SK-N-SH treated with all-trans-retinoic acid at 6 μM for 48 hours (cell line): ENCODE data around the gene OSBPL1A.

ENCODE experiments used
- ESRRG ChIP-seq: fragments of 250-450 bp; sonication (Bioruptor Pico); IDR thresholded peaks from 2 replicates; pipeline ENCODE4 v1.6.1; 2021; ENCODE audit warnings: mild to moderate bottlenecking
- PPARA ChIP-seq: fragments of 250-450 bp; sonication (Bioruptor Pico); IDR thresholded peaks from 2 replicates; pipeline ENCODE4 v1.5.0; 2020; ENCODE audit warnings: mild to moderate bottlenecking, borderline replicate concordance
- ZFP3 ChIP-seq: fragments of 250-450 bp; sonication (Bioruptor Pico); IDR thresholded peaks from 2 replicates; pipeline ENCODE4 v1.5.0; 2020; ENCODE audit warnings: mild to moderate bottlenecking, moderate library complexity

DNA sequence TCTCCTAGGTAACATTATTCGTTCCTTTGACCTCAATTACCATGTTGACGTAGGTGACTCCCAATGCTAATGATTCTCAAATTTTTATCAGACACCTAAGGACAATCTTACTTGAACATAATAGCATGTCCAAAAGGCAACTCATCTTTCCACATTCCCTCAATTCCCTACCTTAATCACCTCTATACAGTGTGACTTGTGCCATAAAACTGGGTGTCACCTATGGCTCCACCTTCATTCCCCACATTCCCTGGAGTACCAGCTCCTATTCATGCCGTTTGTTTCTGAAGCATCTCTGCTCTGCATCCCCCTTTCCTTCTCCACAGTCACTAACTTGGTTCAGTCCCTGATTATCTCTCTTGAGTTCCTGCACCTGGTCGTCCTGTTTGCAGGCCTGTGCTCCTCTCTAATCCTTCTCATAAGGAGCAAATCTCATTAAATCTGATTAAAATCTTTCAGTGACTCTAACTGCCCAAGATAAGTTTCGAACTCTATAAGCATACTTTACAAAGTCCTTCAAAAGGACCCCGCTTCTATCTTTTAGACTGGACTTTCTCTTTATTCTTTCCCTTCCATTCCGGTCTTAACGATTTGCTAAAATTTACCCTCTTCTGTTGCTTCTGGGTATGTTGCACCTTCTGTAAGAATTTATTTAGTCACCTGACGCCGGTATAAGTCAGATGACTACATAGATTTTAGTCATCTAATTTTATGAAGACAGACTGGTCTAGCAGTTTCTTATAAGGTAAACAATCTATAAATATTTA lies 128.7 kb downstream of the OSBPL1A start:
- no peak for TF ChIP-seq ESRRG (CRISPR knock-in tag)
- no peak for TF ChIP-seq ZFP3 (CRISPR knock-in tag)
- no peak for TF ChIP-seq PPARA (CRISPR knock-in tag)
